ENCODE measurements around the gene CNIH1. TPM values are rescaled to one million over a fixed set of nuclear protein-coding genes. Genes with fewer than 3 reads are reported as not detected.

CNIH1 gene
- total and polyA plus RNA-seq, 8 donors, result 119 to 145 (median 129) TPM

DNA sequence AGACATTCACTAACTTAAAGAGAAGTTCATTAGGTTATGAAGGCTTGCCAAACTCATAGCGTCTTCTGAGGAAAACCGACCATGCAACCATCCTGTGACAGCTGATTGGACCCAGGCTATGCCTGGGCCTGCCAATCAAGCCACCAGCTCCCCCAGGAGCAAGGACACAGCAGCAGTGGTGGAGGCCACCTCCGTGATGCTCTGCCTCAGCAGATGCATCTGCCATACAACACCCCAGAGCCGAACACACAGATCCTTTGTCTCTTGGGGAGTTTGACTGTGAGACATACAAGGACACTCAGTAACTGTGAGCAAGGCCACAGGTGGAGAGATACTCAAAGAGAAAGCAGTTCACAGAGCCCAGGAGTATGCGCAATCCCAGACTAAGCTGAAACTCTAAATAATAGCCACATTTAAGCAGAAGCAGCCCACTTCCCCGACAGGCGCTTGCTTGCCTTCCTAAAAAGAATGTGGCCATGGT, 10.0 kb upstream of the CNIH1 start:
- no peak for DNase-seq
- H3K27me3 ChIP-seq, result no peaks in the 10 kb centered on the region
- intact Hi-C loops (cut with DNase I), result no loop called here
- H3K4me3 ChIP-seq, result no peak overlapping the region
- H3K27ac ChIP-seq, result peak overlapping the region in 1 of 2 donors; percentile 58
- H3K36me3 ChIP-seq, result no peaks in the 10 kb centered on the region
- no peaks in the 10 kb centered on the region for H3K9me3 ChIP-seq
- no peak for ATAC-seq
- TF ChIP-seq, protein P1, sequence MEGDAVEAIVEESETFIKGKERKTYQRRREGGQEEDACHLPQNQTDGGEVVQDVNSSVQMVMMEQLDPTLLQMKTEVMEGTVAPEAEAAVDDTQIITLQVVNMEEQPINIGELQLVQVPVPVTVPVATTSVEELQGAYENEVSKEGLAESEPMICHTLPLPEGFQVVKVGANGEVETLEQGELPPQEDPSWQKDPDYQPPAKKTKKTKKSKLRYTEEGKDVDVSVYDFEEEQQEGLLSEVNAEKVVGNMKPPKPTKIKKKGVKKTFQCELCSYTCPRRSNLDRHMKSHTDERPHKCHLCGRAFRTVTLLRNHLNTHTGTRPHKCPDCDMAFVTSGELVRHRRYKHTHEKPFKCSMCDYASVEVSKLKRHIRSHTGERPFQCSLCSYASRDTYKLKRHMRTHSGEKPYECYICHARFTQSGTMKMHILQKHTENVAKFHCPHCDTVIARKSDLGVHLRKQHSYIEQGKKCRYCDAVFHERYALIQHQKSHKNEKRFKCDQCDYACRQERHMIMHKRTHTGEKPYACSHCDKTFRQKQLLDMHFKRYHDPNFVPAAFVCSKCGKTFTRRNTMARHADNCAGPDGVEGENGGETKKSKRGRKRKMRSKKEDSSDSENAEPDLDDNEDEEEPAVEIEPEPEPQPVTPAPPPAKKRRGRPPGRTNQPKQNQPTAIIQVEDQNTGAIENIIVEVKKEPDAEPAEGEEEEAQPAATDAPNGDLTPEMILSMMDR (IDR thresholded peaks at IDR 0.05), result no peak
- H3K4me1 ChIP-seq, result peaks cover 6 to 31% of the 10 kb centered on the region in 2 donors

DNA sequence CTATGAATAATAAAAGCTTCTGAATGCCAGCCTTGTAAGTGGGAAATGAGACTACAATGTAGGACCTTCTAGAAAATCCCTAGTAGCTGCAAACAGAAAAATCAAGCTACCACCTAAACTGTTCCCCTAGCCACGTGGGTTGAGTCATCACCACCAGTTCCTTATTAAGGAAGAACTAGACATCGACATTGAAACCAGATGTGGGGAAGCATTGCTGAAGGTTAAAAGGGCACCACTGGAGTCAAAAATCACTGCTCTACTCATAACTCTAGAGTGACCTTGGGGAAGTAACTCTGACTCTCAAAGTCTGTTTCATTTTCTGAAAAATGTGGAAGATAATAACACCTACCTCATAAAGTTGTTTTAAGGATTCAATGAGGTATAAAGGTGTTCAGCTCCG, 9.4 kb upstream of the CNIH1 start:
- ATAC-seq (peak; percentile 65), DNase-seq (peak in 1 of 4 donors; percentile 75)
- Histone ChIP-seq H3K4me1 (peaks cover 6 to 36% of the 10 kb centered on the region in 2 donors), H3K4me3 (no peak overlapping the region), H3K9me3 (no peaks in the 10 kb centered on the region), H3K27ac (peak overlapping the region in 1 of 2 donors; percentile 58), H3K36me3 (no peaks in the 10 kb centered on the region), H3K27me3 (no peaks in the 10 kb centered on the region)
- intact Hi-C loops (cut with DNase I), result no loop called here
- TF ChIP-seq, protein P1 (IDR thresholded peaks at IDR 0.05), result no peak

DNA sequence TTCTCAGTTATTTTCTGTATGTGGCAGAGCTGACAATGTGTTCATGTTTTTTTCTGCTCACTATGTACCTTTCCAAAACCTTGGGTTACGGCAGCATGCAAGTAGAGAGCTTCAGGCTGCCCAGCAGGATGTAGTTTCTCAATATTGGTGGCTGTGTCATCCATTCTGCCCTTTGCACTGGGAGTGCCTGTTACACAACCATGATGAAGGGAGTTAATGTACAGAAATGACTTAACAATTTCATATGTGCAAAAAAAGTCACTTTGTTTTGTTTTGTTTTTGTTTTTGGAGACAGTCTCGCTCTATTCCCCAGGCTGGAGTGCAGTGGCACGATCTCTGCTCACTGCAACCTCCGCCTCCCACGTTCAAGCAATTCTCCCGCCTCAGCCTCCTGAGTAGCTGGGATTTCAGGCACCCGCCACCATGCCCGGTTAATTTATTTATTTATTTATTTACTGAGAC, 6.1 kb upstream of the CNIH1 start:
- Histone ChIP-seq H3K4me3 (peak overlapping the region in 1 of 2 donors; percentile 3), H3K9me3 (no peaks in the 10 kb centered on the region), H3K36me3 (no peaks in the 10 kb centered on the region), H3K27ac (peak overlapping the region in 1 of 2 donors; percentile 76), H3K27me3 (no peaks in the 10 kb centered on the region), H3K4me1 (peaks cover 6 to 36% of the 10 kb centered on the region in 2 donors)
- TF ChIP-seq, protein P1 (IDR thresholded peaks at IDR 0.05), result no peak
- intact Hi-C loops (cut with DNase I), result no loop called here
- peak in 2 of 4 donors; percentile 18 to 42 for DNase-seq
- peak; percentile 52 for ATAC-seq

DNA sequence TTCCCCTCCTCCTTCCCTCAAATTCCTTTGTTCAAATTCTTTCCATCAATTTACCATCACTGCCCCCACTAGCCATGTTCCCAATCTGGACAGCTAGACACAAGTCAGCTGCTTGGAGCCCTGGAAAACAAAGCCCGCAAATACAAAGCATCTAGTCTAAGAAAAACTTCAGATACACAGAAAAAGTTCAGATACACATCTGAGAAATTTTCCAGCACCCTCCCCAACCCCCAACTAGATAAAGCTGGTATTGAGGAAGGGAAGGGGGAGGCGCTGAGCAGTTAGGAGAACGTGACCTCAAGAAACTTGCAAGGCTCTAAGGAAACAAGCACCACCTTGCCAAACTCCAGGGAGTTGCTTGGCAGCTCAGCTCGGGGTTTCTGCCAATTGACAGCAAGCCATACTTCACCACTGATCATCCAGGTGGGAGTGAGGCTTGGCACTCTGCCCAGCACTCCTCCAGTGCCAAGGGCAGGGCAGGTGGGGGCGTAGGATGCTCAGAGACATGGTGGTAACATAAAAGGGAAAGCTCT, 5.1 kb upstream of the CNIH1 start:
- H3K4me1 ChIP-seq, result peaks cover 6 to 39% of the 10 kb centered on the region in 2 donors
- intact Hi-C loops (cut with DNase I), result no loop called here
- H3K4me3 ChIP-seq, result no peak overlapping the region
- no peaks in the 10 kb centered on the region for H3K27me3 ChIP-seq
- H3K9me3 ChIP-seq, result no peaks in the 10 kb centered on the region
- H3K36me3 ChIP-seq, result no peaks in the 10 kb centered on the region
- H3K27ac ChIP-seq, result peak overlapping the region in 1 of 2 donors; percentile 76
- ATAC-seq (no peak), DNase-seq (peak in 1 of 4 donors; percentile 23)
- TF ChIP-seq, protein P1 (IDR thresholded peaks at IDR 0.05), result no peak

DNA sequence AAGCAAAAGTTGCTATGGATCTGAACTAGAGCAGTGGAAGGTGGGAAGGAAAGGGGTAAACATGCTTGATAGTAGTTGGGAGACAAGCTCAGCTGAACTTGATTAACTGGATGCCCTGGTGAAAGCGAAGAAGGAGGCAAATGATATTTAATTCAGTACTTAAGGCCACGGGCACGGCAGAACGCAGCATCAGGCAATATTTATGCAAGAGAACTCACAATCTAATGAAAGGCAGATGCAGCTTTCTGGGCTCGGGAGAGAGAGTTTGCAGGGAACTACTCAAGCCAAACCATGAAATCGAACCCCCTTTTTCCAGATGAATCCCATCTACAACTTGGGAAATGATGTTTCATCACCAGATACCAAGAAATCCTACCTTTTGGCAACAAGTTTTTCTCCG, 3.5 kb upstream of the CNIH1 start:
- Histone ChIP-seq H3K27me3 (no peaks in the 10 kb centered on the region), H3K4me1 (peaks cover 14 to 36% of the 10 kb centered on the region in 2 donors), H3K9me3 (no peaks in the 10 kb centered on the region), H3K4me3 (no peak overlapping the region), H3K36me3 (no peaks in the 10 kb centered on the region), H3K27ac (no peak overlapping the region)
- TF ChIP-seq, protein P1 (IDR thresholded peaks at IDR 0.05), result no peak
- no peak for ATAC-seq
- no peak for DNase-seq
- intact Hi-C loops (cut with DNase I), result no loop called here
